Activated naive CD4-positive, alpha-beta T cell treated with anti-CD3 and anti-CD28 coated beads, Interleukin-2, amount 50 U/mL, for 16 hours (primary cell): Measurements from ENCODE around the gene GLMN.
"Not testable (repeated sequence)": the region's sequence is repeated elsewhere in the genome, so short reads cannot be mapped to it uniquely, and the experiment has no call there.

Experiments used
- DNase-seq: peaks from one replicate; pipeline ENCODE4 v3.0.0-alpha.2; 2020

Gene GLMN

DNA sequence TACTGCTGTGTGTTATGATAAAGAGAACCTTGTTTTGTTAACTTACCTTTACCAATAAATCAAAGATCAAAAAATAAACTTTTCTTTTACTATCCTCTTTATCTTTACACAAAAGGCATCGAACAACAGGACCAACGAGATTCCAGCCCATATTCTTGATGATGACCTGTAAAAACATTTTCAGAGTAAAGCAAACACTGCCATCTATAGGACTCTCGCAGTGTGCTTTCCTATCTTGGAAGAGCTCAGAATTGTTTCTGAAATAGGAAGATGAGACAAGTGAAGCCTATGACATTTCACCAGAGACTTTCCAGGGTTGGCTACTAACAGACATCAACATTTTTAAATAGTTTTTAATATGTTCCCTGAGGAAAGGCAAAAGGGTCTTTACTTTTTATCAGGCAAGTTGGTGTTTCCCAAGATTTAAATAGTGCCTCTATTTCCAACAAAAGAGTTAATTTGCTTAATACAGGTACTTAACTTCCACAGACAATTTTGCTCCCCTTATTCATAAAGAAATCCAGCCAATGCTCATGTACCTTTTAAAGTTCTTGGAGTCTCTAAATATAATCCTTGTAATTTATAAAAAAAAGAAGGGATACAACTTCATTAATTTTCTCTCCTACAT is 7.3 kb downstream of the GLMN start:
- no peak for DNase-seq

- not testable (repeated sequence) for DNase-seq
Measured at GRCh38 chr1:92281411-92281810, 17.4 kb downstream of the GLMN start.

DNA sequence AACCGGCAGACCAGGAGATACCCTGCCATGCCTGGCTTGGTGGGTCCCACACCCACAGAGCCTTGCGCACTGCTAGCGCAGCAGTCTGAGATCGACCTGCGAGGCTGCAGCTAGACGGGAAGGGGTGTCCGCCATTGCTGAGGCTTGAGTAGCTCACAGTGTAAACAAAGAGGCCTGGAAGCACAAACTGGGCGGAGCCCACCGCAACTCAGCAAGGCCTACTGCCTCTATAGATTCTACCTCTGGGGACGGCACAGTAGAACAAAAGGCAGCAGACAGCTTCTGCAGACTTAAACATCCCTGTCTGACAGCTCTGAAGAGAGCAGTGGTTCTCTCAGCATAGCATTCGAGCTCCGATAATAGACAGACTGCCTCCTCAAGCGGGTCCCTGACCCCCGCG is 19.0 kb downstream of the GLMN start:
- DNase-seq, result not testable (repeated sequence)

DNA sequence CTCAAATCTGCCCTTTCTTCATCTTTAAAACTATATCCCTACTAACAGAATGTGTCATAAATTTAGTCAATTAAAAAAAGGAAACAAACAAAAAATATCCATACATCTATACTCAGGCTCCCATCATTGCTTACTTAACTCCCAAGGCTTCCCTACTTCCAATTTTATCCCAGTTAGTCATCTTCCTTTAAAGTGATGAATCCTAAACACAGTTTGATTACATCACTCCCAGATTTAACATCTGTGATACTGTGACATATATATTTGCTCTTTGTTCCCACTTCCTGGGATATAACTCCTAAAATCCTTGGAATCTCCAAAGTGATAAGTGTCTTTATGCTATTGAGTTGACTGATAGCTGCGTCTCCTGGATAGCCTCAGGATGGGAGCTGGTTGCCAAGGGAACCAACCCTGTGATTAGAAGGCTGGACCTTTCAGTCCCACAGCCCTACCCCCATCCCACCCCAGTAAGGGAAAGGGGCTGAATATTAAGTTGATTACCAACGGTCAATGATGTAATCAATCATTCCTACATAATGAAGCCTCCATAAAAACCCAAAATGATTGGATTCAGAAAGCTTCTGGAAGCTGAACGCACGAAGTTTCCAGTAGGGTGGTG is 21.6 kb downstream of the GLMN start:
- no peak for DNase-seq

- DNase-seq, result no peak
Measured at GRCh38 chr1:92276082-92276481, 22.7 kb downstream of the GLMN start.

GRCh38 chr1:92274939-92275338 is 23.8 kb downstream of the GLMN start:
- DNase-seq, result no peak

DNA sequence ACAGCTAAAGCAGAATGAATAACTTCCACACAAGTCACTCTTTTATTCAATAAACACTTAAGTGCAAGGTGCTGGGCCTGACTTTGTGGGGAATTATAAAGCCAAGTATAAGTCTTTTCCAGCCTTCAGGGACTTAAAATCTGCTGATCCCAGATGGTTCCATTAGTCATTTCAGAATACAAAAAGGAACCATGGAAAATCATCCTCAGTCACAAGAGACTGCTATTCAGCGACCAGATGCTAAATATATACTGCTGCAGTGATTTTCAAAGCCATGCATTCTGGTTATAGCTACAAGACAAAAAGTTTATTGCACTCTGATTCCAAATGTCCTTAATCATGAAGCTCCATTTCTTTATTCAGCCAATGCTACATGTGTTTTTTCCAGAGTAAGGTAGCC is 25.7 kb downstream of the GLMN start:
- no peak for DNase-seq

DNA sequence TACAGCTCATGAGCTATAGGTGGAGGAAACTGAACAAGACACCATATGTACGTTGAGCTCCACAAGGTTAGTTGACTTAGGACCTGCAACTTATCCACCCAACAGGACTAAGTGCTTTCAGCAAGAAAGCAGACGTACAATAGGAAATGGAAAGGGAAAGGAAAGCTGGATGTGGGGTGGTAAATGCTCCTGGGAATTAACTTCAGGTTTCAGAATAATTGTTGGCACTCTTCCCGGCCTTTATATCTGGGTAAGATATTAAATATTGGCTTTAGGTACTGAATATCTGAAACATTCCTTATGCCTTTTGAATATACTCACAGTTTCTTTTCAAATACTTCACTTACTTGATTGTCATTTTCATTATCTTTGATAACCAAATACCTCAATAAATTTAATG is 36.3 kb downstream of the GLMN start:
- no peak for DNase-seq

- no peak for DNase-seq
Measured at GRCh38 chr1:92259350-92259749, 39.4 kb downstream of the GLMN start.

DNA sequence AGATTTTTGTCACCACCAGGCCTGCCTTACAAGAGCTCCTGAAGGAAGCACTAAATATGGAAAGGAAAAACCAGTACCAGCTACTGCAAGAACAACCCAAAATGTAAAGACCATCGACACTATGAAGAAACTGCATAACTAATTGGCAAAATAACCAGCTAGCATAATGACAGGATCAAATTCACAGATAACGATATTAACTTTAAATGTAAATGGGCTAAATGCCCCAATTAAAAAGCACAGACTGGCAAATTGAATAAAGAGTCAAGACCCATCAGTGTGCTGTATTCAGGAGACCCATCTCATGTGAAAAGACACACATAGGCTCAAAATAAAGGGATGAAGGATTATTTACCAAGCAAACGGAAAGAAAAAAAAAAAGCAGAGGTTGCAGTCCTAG is 44.1 kb downstream of the GLMN start:
- not testable (repeated sequence) for DNase-seq

GRCh38 chr1:92244376-92244775 is 54.4 kb downstream of the GLMN start:
- DNase-seq, result no peak

GRCh38 chr1:92240034-92240433 is 58.8 kb downstream of the GLMN start:
- DNase-seq, result no peak

DNA sequence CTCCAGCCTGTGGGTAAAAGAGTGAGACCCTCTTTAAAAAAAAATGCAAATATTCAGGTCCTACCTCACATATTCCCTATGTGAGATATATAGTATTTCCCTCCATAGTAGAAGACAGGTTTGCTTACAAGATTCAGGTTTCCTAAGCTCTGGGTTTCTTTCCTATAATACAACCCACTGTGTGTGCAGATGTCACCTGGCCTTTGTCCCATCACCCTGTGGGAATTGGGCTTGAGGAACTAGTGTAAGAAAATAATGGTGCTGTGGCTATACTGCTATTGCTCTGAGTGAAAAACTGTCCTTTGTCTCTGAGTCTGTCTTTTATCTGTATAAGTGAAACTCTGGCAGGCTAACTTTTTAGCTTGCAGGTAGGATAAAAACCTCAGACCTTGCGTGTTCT is 68.1 kb downstream of the GLMN start:
- no peak for DNase-seq

GRCh38 chr1:92228401-92228800 is 70.4 kb downstream of the GLMN start:
- no peak for DNase-seq

GRCh38 chr1:92219028-92219427 is 79.8 kb downstream of the GLMN start:
- no peak for DNase-seq

GRCh38 chr1:92218559-92218958 is 80.2 kb downstream of the GLMN start:
- DNase-seq, result no peak

DNA sequence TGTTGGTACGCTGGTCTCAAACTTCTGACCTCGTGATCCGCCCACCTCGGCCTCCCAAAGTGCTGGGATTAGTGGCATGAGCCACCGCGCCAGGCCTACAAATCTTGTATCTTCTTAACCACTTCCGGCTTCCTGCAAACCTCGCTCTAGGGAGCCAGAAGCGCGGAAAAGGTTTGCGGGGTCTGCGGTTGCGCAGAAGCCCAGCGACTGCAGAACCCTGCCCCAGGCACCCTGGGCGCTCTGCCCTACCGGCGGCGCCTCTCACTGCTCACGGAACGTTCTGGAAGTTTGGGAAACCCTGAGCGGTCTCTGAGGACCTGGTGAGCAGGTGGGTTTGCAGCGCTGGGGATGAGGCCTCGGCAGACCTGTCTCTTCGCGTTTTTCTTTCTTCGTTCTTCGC is 81.1 kb downstream of the GLMN start, which contains the start of gene C1orf146:
C1orf146 (plus strand) TSS at position 195 of the 400 bp plus-strand sequence. CDS start 13,506 bp downstream, outside the sequence.
- no peak for DNase-seq

GRCh38 chr1:92211166-92211565 is 87.6 kb downstream of the GLMN start:
- no peak for DNase-seq

DNA sequence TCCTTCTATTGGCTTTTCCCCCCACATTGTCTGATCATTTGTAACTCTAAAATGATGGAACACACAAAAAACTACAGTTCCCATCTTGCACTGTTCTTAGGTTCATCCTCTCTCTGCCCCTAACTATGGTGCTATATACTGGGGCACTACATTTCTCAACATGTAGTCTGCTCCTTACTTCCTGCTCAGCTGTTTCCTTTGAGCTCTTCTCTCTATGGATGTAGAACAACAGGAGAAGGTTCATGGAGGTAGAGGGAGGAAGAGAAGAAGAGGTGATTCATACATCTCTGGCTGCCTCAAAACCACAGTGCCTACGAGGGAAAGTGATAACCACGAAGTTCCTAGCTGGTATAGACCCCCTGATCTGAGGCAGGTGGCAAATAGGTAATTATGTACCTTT is 88.1 kb downstream of the GLMN start:
- no peak for DNase-seq

GRCh38 chr1:92203105-92203504 is 95.7 kb downstream of the GLMN start:
- DNase-seq, result no peak

GRCh38 chr1:92201973-92202372 is 96.8 kb downstream of the GLMN start:
- DNase-seq, result no peak
